GM18499 (cell line): ENCODE results near the gene BTK.

Experiments
- ATAC-seq: cut with Tn5 transposase; IDR thresholded peaks from one replicate; pipeline ENCODE4 v1.9.1; 2021; ENCODE audit warnings: moderate number of reproducible peaks; ENCODE audit not compliant: insufficient read depth, unreplicated experiment

Gene BTK

DNA sequence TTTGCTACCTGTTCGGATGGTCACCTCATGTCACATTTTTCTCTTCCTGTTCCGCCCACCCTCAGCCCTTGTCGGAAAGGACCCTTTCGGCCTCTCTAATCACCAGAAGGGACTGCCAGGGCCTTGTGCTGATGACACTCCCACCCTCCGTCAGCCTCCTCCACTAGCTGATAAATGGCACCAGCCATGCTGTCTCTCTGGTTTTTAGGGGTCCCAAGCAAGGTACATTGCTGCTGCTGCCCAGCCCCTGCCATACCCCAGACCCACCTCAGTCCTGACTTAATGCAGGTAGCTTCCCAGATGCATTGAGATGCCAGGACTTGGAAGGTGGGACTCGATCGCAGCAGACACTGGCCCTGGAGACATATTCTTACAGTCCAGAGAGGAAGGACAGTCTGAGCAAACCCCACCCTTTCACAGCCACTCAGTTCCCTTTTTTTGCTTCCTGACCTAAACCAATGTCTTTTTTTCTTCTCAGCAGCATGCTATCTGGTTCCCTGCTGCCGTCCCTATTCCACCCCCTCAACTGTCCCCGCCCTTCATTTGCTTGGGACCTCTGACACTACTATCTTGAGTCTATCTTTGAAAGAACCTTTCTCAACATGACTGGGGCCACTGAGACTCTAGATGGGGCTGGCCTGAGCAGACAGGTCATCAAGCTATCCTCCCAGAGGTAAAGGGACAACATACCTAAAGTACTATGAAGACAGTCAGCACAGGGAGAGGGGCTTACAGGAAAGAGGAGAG is at the start of gene BTK:
Gene BTK (minus strand): TSS at position 397 of the 747 bp plus-strand sequence. CDS start 10,907 bp downstream, outside the sequence.
- ATAC-seq = peak; percentile 51

DNA sequence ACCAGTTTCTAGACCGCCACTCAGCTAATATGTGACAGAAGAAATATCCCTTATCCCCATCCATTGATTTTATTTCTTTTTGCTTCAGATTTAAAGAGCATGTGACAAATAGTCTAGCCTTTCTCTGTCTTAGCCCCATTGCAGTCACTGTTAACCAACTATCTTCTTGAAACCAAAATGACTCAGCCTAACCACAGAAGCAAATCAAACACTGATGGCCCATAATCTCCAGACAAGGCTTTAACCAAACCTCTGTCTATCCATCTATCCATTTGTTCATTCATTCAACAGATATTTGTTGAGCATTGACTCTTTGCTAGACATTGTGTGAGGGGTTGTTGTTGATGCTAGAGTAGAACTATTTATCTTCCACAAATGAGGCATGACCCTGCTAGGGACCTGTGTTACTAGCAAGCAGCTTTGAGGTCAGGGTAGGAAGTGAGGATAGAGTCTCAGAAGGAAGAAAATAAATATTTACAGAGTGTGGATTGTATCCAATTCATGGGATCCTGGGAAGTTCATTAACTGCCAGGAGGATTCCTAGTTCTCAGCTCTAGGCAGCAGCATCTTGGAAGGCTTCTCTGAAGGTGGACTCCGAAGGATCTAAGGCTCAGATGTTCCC is 44.6 kb upstream of the BTK start:
- ATAC-seq = peak; percentile 92

DNA sequence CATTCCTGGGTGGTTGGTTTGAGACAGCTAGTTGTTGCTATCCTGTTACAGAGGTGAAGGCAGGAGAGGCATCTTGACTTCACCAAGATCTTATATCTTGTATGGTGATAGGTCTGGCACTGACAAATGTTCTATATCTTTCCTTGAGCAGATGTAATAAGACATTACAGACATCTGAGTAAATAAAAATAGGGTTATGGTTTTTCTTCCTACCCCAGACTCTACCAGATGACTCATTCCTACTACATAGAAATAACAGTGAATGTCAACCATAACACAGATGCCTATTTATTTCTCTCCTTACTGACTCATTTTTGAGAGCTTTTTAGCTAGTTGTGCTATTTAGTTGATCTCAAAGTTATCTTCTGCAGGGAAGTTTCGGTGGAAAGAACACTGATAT is 43.9 kb upstream of the BTK start:
- peak; percentile 49 for ATAC-seq

DNA sequence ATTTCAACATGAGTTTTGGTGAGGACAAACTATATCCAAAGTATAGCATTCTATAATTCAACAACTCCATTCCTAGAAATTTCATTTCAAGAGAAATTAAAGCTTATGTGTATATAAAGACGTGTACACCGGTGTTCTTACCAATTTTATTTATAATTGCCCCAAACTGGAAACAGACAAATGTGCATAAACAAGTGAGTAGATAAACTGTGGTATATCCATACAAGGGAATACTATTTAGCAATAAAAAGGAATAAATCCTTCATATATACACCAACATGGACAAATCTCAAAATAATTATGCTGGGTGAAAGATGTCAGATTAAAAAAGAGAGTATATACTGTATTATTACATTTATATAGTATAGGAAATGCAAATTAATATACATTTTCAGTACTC is 42.0 kb upstream of the BTK start:
- no peak for ATAC-seq

DNA sequence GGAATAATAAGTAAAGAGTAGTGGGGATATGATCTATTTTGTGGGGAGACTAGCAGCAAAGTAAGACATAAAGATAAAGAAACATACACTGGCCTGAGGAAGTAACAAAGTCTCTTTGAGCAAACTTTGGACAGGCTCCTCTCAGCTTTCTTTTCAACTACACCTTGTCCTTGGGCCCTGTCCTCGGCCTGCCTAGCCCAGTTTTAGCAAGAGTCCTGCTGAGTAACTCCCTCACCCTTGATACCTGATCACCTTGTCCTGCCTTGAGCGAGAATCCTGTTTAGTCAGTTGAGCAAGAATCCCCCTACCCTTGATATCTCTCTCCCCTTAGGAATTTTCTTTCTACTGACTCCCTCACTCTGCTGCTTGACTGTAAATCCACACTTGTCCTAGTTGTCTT is 33.5 kb upstream of the BTK start:
- ATAC-seq = no peak

DNA sequence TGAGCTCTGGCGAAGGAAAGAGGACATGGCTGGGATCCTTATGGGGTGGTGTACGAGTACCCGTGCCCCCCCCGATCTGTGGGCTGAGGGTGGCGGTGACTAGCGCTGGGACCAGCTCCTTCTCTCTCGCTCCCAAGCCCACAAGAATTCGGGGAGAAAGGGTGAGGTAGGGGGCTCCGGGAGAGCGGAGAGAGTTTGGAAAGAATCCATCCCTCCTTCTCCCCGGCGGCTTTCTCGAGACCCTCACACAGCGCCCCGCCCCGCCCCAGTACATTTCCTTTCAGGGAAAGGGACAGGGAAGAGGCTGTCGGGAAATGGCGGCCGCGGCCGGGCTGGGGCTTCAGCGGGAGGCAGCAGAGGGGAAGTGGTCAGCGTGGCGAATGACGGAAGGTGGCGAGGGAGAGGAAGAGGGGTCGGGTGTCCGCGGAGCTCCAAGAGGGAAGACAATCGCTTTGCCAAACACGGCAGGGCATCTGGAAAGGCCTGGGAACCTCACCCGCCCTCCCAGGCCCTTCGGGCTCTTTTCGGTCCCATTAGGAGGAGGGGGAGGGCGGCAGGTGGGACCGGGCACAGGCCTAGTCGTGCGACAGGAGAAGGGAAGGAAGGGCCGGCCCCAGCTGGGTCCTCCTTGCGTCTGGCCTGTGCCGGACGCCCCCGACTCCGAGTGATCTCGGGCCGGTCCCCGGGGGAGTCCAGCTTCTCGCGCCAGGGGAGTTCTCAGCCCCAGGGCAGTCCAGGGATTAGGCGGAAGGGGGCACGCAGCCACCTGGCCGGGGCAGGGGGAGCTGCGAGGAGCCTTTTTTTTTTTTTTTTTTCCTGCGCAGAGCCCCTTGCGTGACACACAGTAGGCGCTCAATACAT is 32.2 kb upstream of the BTK start:
- ATAC-seq = no peak

DNA sequence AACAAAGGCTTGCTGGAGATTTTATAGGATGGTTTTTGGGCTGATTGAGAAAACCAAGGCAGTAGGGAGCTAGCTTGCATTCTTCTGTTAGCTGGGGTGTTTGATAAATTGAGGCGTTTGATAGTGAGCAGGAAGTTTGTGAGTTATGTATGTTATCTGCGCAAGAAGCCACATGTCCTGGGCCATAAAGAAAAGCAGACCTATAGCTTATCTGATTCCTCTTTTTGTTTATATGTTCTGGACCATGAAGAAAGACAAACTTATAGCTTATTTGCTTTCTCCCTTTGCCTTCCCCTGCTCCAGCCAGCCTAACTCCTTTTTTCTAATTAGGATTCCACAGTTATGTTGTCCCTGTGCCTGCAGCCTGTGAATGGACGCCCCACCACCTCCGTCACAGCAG is 31.2 kb upstream of the BTK start:
- ATAC-seq = no peak

DNA sequence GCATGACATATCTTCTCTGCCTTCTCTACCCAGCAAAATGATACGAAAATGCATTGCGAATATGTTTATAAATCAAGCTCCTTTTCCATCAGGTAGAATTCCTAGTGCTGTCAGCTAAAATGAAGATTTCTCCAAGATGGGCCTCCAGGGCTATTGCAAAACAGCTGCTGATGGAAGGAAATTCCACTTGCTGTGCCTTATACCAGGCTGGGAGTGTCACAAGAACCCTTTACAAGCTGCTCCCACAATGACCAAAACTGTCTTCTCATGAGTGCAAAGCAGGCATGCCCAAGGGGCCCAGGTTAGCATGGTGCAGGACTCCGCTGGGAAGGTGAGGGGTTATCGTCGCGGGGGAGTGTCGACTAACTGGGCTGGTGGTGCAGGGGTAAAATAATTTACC is 30.7 kb upstream of the BTK start:
- ATAC-seq = no peak

DNA sequence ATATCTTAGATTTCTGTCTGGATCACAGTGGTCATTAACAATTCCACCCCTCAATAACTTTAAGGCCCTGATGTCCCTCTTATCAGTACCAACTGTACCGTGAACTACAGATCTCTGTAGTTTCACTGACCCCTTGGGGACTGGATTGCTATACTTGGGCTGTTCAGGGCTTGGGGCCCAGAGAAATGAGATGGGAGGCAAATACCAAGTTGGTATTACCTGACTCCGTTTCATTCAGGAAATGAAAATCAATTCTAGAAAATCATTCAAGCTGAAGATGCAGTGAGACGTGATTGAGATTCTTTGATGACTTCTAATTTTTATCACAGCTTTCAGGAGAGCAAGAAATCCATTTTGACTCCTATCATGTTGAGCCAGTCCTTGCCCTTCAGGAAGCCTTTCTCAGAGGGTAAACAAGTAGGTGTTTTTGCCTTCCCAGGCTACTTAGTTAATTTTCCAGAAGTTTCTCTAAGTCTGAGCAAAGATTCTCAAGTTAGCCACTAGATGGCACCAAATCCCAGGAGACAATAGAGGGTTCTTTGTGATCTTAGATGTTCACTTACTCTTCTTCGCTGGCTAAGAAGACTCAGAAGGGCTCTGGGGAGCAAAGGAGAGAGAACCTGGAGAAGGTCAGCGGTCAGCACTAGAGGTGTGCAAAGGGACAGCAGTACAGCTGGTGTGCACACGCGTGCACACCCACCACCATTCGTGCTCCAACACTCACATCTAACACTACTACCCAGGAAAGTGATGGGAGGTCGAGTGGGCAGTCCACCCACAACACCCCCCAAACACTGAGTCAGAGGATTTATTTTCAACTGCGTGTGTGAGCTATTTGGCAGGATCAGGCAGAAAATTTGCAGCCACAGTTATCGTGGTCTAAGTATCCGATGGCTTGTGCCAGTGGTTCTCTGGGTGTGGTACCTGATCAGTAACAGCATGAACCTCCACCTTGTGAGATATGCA is 29.5 kb upstream of the BTK start:
- ATAC-seq = no peak

DNA sequence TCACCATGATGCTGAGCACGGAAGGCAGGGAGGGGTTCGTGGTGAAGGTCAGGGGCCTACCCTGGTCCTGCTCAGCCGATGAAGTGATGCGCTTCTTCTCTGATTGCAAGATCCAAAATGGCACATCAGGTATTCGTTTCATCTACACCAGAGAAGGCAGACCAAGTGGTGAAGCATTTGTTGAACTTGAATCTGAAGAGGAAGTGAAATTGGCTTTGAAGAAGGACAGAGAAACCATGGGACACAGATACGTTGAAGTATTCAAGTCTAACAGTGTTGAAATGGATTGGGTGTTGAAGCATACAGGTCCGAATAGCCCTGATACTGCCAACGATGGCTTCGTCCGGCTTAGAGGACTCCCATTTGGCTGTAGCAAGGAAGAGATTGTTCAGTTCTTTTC is 26.0 kb upstream of the BTK start:
- no peak for ATAC-seq

DNA sequence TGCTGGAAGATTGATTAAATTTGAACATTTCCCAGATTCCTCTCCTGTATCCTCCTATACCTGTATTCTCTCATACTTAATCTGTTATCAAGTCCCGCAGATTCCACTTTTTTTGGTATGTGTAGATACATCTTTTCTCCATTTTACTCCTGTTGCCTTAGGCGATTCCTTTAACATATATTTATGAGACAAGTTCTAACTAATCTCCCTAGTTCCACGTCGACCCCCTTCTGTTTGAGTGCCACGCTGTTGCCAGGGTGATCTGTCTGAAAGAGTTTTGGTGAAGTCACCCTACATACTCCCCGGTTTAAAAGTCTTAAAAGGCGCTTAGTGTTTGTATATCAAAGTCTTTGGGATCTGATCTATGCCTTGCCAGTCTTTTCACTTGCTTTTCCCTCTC is 24.5 kb upstream of the BTK start:
- no peak for ATAC-seq

DNA sequence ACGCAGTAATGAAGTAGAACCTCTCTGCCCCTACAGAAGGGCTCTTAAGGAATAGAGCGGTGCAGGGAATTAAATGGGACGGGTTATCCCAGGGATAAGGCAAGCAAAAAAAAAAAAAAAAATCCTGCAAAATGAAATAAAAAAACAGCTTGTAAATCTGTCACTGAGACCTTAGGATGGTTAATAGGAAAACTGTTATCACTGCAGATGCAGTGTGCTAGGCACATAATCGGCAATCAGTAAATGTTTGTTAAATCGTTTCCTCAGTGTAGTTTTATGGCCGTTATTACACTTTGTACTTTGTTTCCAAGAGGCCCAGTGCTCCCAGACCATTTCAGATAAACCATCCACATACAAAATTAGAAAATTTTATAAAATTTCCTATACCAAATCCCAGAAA is 23.1 kb upstream of the BTK start:
- ATAC-seq = no peak

DNA sequence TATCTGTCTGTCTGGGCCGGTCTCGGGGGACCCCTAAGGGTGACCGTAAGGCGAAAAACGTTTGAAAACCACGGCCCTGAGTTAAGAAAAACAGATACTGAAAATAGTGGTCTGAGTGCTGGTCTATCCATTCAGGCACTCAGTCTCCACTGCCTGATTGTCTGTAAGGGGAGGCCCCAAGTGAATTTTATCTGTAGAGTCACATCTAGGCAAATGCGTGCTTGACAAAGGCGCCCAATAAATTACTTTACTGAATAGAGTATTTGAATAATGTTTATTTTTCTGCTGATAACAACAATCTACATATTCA is 22.5 kb upstream of the BTK start:
- ATAC-seq = no peak

DNA sequence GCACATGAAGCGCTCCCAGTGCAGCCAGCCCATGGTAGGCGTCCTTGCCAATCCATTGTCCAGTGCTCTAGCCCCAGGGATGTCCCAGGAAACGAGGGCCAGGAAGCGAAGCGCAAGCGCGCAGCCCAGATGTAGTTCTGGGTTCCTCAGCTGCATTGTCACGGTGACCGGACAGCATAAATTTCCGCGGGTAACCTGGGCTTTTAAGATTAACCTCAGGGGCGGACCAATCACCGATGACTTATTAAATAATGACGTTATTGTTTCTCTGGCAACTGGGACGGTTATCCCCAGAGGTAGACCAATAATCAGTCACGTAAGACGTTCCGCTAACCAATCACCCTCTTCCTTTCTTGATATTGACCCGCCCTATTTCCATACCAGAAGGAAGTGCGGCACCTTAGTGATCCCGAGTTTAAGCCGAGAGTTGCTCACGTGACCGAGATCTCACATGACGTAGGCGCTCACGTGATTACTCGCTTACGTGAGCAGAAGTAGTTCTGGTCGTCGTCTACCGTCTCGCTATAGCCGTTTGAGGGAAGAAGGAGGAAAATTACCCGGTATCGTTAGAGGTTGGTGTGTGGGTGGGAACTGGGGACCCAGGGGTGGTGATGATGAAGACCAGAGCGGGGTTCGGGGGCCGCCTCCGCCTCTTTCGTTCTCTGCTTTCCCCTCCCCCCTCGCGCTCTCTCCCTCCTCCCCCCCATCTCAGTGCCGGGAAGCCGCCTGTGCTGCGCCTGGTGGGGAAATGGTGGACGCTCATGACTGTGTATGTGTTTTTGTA is 21.9 kb upstream of the BTK start, which contains the start of the genes GLA and HNRNPH2:
Gene GLA (minus strand): TSS at position 178 of the 784 bp plus-strand sequence. CDS start 22 bp downstream, at position 156.
Gene HNRNPH2 (plus strand): TSS at position 475 of the 784 bp plus-strand sequence. CDS start 3,767 bp downstream, outside the sequence.
- ATAC-seq = peak; percentile 74

DNA sequence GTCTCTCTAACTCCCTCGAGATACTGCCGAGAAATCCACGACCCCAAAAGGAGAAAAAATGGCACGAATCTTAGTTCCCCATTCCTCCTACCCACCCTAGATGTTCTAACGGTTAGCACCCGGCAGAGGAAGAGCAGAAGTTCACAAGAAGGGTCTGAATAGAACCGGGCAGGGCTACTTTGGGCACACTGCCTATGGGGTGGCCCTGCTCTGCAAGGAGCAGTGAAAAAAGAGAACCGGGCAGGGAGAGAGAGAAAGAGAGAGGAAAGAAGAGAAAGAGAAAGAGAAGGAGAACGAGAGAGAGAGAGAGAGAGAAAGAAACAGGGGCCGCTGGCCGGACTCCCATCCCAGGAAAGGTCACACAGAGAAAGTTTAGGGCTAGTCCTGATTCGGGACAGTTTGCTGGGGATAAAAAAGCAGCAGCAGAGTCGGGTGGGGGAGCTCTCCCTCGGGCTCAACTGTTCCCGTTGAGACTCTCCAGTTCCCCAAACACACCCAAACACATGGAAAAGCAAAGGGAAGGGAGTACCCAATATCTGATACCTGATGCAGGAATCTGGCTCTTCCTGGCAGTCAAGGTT is 21.3 kb upstream of the BTK start:
- ATAC-seq = no peak

DNA sequence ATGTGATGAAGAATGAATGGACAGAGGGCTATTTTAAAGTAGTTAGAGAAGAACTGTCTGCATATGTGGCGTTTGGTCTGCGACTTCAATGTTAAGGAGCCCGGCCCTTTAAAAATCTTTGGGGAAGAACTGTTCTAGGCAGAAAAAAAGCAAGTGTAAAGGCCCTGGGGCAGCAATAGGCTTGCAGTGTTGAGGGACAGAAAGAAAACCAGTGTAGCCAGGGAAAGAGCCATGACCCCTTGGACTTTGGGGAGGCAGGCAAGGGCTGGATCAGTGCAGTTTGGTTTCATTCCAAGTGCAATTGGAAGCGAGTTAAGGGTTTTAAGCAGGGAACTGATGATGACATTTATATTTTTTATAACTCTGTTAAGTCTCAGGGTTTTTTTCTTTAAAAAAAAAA is 13.8 kb upstream of the BTK start:
- no peak for ATAC-seq

DNA sequence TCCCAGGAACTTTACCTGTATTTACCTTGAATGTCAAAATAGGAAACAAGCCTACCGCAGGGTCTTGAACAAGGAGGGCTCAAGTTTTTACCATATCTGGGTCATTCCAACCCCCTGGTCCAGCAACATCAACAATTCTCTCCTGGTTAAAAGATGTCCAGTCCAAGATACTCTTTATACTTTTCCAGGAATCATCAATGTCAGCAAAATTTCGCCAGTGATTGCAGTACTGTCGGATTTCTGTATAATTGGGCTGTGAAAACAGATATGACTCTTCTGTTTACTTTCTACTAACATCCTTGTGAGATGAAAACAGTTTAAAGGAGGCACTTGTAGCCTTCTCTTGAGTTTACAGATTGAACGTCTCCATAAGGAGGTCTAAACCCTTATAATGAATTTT is 12.7 kb upstream of the BTK start:
- no peak for ATAC-seq

DNA sequence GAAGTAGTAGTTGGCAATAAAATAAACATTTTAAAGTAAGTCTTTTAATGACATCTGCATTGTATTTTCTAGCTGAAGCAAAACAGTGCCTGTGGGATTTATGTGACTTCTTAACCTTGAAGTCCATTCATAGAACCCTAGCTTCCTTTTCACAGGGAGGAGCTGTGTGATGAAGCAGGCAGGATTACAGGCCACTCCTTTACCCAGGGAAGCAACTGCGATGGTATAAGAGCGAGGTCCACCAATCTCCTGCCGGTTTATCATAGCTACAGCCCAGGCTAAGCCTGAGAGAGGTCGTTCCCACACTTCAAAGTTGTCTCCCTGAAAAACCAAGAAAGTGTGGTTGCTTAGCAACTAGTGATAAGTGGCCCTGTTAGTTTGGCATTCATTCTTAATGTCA is 11.8 kb upstream of the BTK start:
- ATAC-seq = no peak

DNA sequence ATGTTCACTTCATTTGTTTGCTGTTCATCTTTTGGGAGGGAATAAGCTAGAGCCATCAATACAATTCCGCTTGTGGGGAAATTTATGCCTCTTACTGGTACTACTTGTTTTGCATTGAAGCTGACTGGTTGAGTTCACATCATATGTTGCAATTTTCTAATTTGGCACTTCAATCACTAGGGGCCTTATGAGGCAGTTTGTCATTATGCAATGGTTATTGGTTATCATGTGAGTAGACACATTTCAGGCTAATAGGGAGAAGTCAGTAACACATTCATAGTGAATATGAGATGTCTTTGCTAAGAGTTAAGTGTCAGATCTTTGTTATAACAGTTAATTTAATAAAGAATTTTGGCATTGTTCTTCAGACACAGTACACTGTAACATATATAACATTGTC is 9.8 kb upstream of the BTK start:
- no peak for ATAC-seq
